CD4-positive, alpha-beta T cell treated with Interleukin-15 for 4 hours (primary cell): ENCODE data around the gene ZDHHC3.

Source experiments
- DNase-seq: peaks from one replicate; pipeline ENCODE4 v3.0.0-alpha.2; 2020; ENCODE audit warnings: low spot score

Gene ZDHHC3

GRCh38 chr3:44892689-44893088 is 83.3 kb downstream of the ZDHHC3 start:
- no peak for DNase-seq

GRCh38 chr3:44890852-44891251 is 85.1 kb downstream of the ZDHHC3 start:
- no peak for DNase-seq

- no peak for DNase-seq
These were observed 85.7 kb downstream of the ZDHHC3 start for GRCh38 chr3:44890258-44890657.

GRCh38 chr3:44887101-44887500 is 88.9 kb downstream of the ZDHHC3 start:
- no peak for DNase-seq

GRCh38 chr3:44886561-44886960 is 89.4 kb downstream of the ZDHHC3 start:
- DNase-seq: no peak

- DNase-seq: no peak
These were observed 90.4 kb downstream of the ZDHHC3 start for GRCh38 chr3:44885618-44886017.

GRCh38 chr3:44883999-44884431 is 92.0 kb downstream of the ZDHHC3 start:
- no peak for DNase-seq

GRCh38 chr3:44883213-44883955 is 92.6 kb downstream of the ZDHHC3 start:
- DNase-seq: no peak

- DNase-seq: no peak
These were observed 95.7 kb downstream of the ZDHHC3 start for GRCh38 chr3:44880284-44880683.

- no peak for DNase-seq
These were observed 98.6 kb downstream of the ZDHHC3 start for GRCh38 chr3:44877333-44877732.

- no peak for DNase-seq
These were observed 100.4 kb downstream of the ZDHHC3 start for GRCh38 chr3:44875596-44875995.
